Measurements from ENCODE around the gene ATP6V0B.

DNA sequence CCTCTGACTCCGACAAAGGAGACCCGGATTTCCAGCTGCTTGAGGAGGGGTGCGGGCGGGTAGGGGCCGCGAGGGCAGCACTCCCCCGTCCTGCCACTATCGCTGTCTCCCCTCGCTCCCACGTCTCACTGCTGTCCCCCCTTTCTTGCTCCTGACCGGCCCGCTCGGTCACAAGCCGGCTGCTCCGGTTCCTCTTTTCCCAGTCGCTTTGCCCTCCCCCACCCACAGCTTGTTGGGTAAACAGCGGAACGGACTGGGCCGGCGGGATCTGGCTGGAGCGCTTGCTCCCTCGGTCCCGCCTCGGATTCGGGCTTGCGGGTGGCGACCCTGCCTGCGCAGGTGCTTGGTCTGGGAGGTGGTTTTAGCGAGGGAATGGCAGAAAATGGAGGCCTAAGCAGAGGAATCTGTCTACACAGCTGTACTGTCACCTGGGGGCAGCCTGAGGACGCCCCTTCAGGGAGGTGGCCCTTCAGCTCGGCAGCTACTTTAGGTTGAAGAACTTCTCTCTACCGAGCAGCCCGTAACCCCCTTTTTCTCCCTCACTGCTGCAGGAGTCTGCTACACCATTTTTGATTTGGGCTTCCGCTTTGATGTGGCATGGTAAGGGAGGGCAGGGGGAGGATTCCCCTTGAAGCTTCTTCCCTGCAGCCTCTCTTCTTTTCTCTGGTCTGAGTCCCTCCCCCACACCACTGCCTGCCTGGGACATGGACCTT is 645 bp downstream of the ATP6V0B start:
- TF ChIP-seq, protein P1, sequence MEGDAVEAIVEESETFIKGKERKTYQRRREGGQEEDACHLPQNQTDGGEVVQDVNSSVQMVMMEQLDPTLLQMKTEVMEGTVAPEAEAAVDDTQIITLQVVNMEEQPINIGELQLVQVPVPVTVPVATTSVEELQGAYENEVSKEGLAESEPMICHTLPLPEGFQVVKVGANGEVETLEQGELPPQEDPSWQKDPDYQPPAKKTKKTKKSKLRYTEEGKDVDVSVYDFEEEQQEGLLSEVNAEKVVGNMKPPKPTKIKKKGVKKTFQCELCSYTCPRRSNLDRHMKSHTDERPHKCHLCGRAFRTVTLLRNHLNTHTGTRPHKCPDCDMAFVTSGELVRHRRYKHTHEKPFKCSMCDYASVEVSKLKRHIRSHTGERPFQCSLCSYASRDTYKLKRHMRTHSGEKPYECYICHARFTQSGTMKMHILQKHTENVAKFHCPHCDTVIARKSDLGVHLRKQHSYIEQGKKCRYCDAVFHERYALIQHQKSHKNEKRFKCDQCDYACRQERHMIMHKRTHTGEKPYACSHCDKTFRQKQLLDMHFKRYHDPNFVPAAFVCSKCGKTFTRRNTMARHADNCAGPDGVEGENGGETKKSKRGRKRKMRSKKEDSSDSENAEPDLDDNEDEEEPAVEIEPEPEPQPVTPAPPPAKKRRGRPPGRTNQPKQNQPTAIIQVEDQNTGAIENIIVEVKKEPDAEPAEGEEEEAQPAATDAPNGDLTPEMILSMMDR (IDR thresholded peaks at IDR 0.05), result no peak
- TF ChIP-seq POLR2AphosphoS5 (IDR thresholded peaks at IDR 0.05), result no peak
